GM19463 (cell line): Measurements from ENCODE around the gene ADAMTS19.

Source experiments
- ATAC-seq: cut with Tn5 transposase; IDR thresholded peaks from one replicate; pipeline ENCODE4 v1.9.1; 2021; ENCODE audit warnings: mild to moderate bottlenecking, moderate library complexity; ENCODE audit not compliant: unreplicated experiment

Gene ADAMTS19

GRCh38 chr5:129760636-129761325, 300.7 kb downstream of the ADAMTS19 start:
- ATAC-seq: no peak

DNA sequence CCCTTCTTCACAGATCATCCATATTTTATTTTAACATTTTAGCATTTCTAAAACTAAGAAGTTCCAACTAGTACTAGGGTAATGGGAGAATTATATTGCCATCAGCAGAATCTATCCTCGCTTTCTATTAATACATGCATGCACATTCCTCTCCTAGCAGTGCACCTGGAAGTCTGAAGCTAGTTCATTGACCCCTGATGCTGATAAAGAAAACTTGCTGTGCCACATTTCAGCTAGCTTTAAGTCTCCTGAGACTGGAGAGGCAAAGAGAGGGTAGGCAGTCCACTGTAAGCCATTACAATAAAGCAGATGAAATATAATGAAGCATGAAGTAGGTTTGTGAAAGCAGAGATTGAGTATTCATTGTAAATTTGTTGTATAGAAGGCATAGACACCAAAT, 303.6 kb downstream of the ADAMTS19 start:
- no peak for ATAC-seq

GRCh38 chr5:129766798-129767197, 306.7 kb downstream of the ADAMTS19 start:
- ATAC-seq: no peak

GRCh38 chr5:129767927-129768380, 307.9 kb downstream of the ADAMTS19 start:
- ATAC-seq: peak; percentile 85

DNA sequence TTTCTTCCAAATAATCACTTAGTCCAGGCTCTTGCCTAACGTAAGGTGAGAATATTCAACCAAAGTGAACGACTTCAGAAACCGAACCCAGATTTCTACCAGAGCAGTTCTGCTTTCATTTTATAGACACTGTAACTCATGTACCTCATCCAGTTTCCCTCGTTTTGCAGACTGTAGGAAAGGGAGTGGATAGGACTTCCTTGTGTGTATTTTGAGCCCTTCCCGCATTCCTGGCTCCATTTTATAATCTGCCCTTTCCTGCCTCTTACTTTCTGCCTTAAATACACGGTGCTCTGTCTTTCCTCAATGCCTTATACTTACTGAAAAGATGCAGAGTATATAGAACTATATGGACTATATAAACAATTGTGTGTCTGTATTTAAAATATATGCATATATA, 308.6 kb downstream of the ADAMTS19 start:
- no peak for ATAC-seq

DNA sequence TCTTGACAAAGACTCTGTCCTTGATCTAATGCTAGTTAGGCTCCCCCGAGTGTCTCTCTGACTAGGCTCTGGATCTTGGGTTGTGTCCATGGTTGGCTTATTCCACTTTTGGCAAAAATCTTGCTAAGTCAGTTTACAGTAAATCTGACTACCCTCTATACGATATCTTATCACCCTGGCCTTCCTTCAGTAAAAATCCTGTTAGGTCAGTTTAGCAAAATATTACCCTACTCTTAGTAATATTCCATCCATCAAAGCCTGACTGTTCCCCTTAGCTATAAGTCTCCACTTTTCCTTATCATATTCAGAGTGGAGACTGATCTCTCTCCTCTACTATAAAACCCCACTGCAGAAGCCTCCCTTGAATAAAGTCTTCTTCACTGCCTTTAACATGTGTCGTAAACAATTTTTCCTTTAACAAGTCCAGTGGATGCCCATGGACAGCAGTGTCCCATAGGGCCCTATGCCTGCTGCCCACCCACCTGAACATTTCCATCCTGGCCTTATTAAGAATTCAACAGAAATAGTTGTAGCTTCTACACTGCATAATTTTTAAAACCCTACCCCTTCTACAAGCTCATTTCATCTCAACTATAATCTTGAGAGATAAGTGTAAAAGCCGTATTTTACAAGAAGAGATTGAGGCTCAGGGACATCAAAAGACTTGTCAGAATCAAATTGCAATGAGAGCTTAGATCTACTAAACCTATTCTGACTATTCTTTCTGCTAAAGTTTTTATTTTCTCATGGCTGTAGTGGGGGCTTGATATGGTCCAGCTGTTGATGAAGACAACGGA, 310.1 kb downstream of the ADAMTS19 start:
- ATAC-seq: no peak

GRCh38 chr5:129771058-129771838, 311.1 kb downstream of the ADAMTS19 start:
- peak; percentile 57 for ATAC-seq

GRCh38 chr5:129773376-129773775, 313.3 kb downstream of the ADAMTS19 start:
- no peak for ATAC-seq

DNA sequence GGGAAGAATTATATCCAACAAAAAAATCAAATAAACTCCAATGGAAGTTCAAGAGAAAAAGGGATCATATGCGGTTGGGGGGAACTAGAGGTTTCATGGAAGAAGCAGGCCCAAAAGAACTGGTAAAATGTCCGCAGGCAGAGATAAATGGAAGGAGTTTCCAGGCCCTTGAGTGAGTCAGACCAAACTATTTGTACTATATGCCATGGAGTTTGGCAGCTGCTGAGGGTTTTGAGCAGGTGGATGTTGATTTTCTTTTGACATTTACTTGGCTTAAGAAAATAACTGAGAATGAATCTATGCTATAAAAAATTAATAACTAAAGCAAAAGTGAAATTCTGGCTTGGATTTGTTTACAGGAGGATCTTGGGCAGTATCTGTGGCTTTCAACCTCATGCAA, 321.5 kb downstream of the ADAMTS19 start:
- ATAC-seq: no peak
